IgD-negative memory B cell (primary cell): ENCODE data around the gene IRF8. TPM values are rescaled to one million over a fixed set of nuclear protein-coding genes. Genes with fewer than 3 reads are reported as not detected.

Experiments used
- H3K27ac Mint-ChIP-seq, 3 donors: one replicate each; pipeline ENCODE4 v1.8.0; 2020 to 2022; ENCODE audit warnings: mild to moderate bottlenecking in 3 of 3, mixed read lengths in 3 of 3, moderate library complexity in 1 of 3
- H3K27me3 Mint-ChIP-seq: one replicate; pipeline ENCODE4 v1.8.0; 2021; ENCODE audit warnings: mixed read lengths
- H3K36me3 Mint-ChIP-seq: one replicate; pipeline ENCODE4 v1.8.0; 2020; ENCODE audit warnings: mild to moderate bottlenecking, mixed read lengths
- H3K4me1 Mint-ChIP-seq, 3 donors: one replicate each; pipeline ENCODE4 v1.8.0; 2020 to 2022; ENCODE audit warnings: mixed read lengths in 3 of 3, mild to moderate bottlenecking in 1 of 3
- H3K4me3 Mint-ChIP-seq, 4 donors: one replicate each; pipeline ENCODE4 v1.8.0; 2020 to 2022; ENCODE audit warnings: mild to moderate bottlenecking in 4 of 4, mixed read lengths in 4 of 4, moderate library complexity in 3 of 4
- H3K9me3 Mint-ChIP-seq, 3 donors: one replicate each; pipeline ENCODE4 v1.8.0; 2020 to 2021; ENCODE audit warnings: mixed read lengths in 3 of 3, mild to moderate bottlenecking in 1 of 3
- polyA plus RNA-seq: library from polyadenylated mRNA; unstranded; fragments of 300-500 nt; fragmentation: Illumina TruSeq; gene quantifications from one replicate; pipeline ENCODE4 v1.2.3, GENCODE V29; 2021

Gene IRF8
- polyA plus RNA-seq, 1 donor from 2014 or later = 718 TPM

DNA sequence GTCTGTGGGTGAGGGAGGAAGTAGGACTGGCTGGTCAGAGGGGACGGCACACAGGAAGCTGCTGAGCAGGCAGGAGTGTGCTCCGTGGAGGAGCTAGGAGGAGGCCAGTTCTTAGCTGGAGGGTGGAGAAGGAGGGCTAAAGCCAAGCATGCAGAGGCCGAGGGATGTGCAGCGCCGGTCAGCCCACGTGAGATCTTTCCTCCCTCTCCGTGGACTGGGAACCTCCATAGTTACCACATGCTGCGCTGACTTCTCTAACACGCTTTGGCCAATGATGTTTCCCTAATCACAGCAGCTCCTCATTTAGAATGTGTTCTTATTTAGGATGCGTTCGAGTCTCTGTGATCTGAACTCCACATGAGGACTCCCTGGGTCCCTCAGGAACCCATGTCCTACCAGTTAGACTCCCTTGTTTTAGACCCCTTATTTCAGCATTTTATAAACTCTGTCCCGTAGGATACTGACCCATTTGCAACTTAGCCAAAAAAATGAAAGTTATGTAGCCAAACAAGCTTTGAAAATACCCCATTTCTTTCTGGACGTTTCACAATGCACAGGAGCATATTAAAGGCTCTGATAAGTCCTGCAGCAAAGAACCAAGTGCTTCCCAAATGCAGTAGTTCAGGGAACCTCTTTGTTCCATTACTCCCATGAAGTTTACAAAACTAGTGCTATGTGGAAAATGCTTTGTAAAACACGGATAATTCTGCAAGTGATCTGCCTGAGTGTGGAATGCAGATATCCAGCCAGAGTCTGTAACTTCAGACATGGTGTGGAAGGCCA, 51.4 kb downstream of the IRF8 start:
- Mint-ChIP-seq H3K27me3 (peaks cover 2% of the 10 kb centered on the region), H3K9me3 (no peaks in the 10 kb centered on the region), H3K36me3 (no peaks in the 10 kb centered on the region), H3K4me3 (peak overlapping the region in 3 of 4 donors; percentile 49 to 51 (median 50)), H3K27ac (peak overlapping the region in 1 of 3 donors; percentile 74), H3K4me1 (peaks cover 33 to 47% (median 34%) of the 10 kb centered on the region in 3 donors)

DNA sequence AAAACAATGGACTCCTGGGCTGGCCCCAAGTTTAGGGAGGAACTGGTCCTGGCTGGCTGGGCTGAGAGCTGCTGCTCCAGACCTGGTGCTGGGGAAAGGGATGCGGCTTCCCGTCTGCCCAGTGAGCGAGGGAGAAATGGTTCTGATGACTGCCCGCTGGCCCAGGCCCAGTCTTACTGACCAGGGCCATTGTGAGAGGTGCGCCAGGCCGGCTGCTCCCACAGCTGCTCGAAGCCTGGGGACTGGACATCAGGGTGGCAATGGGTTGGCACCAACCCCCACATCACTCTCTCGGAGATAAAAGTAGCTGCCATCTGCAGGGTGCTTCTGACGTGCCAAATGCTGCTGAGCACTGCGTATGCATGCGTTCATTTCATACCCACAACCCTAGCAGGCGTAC, 53.2 kb downstream of the IRF8 start:
- Mint-ChIP-seq H3K27me3 (peaks cover 2% of the 10 kb centered on the region), H3K4me3 (no peak overlapping the region), H3K27ac (no peak overlapping the region), H3K9me3 (no peaks in the 10 kb centered on the region), H3K36me3 (no peaks in the 10 kb centered on the region), H3K4me1 (peaks cover 29 to 42% (median 40%) of the 10 kb centered on the region in 3 donors)

DNA sequence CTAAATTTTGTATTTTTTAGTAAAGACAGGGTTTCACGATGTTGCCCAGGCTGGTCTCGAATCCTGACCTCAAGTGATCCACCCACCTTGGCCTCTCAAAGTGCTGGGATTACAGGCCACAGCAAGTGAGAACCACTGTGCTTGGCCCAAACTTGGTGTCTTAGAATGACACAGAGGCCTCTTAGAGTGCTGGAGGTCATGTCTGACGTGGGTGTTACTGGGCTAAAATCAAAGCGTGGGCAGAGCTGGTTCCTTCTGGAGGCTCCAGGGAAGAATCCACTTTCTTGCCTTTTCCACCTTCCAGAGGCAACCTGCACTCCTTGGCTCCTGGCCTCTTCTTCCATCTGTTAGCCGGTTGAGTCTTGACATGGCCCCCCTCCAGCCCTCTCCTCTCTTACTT, 53.8 kb downstream of the IRF8 start:
- H3K27me3 Mint-ChIP-seq = peaks cover 2% of the 10 kb centered on the region
- no peak overlapping the region for H3K4me3 Mint-ChIP-seq
- H3K27ac Mint-ChIP-seq = no peak overlapping the region
- no peaks in the 10 kb centered on the region for H3K9me3 Mint-ChIP-seq
- no peaks in the 10 kb centered on the region for H3K36me3 Mint-ChIP-seq
- peaks cover 26 to 39% (median 37%) of the 10 kb centered on the region in 3 donors for H3K4me1 Mint-ChIP-seq

DNA sequence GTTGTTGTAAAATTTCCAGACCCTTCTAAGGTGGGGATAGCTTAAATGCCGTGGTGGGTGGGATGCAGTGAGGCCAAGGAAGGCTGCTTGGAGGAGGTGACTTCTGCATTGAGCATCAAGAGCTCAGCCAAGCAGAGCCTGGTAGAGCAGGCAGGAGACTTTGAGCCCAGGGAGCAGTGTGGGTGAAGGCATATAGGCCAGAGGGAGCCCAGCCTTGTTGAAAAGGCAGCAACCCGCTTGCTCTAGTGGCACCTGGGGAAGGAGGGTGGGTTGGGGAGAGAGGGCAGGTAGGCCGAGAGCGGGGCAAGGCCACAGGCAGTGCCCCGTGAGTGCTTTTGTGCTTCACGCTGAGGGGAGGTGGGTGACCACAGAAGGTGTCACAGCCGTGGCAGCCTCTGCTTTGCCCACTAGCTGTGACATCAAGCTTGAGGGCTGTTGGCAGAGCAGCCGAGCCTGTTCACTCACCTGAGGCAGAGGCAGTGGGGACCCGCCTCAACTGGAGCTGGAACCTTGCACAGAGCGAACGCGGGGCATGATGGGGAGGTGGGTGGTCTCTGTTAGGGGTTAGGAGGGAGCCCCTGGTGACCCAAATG, 56.1 kb downstream of the IRF8 start:
- Mint-ChIP-seq H3K4me1 (peaks cover 19 to 33% (median 32%) of the 10 kb centered on the region in 3 donors), H3K4me3 (peak overlapping the region in 3 of 4 donors; percentile 34 to 87 (median 84)), H3K27ac (peak overlapping the region in 1 of 3 donors; percentile 69)

DNA sequence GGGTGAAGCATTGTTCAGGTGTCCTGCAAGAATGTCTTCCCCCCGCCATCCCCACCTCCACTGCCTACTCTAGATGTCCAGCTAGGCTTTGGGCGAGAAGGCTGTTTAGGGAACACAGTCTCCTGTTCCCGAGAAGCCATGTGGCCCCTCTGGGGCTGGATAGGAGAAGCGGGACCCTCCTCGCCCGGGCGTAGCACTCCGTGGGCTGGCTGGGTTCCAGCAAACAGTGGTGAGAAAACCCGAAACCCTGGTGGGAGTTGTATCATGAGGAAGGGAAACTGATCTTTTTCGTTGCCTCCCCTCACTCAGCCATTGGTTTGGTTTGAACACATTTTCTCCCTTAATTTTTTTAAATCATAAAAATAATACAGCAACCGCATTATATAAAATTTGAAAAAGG, 56.6 kb downstream of the IRF8 start:
- Mint-ChIP-seq H3K27ac (peak overlapping the region in 1 of 3 donors; percentile 69), H3K4me3 (peak overlapping the region in 2 of 4 donors; percentile 84 to 87)

More for the DNA sequence above, 56.1 kb downstream of the IRF8 start:
- Mint-ChIP-seq H3K27me3 (peaks cover 2% of the 10 kb centered on the region), H3K36me3 (no peaks in the 10 kb centered on the region), H3K9me3 (no peaks in the 10 kb centered on the region)

DNA sequence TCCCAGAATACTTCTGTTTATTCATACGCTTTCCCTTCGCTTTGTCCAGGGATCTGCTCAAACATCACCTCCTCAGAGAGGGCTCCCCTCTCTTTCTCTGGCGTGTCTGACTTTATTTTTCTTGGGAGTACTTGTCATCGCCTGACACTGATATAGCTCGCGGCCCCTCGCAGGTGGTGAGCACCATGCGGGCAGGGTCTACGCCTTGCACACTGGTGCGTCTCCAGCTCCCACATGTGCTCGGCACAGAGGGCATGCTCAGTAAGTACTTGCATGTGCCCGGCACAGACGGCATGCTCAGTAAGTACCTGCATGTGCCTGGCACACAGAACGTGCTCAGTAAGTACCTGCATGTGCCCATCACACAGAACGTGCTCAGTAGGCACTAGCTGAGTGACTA, 57.5 kb downstream of the IRF8 start:
- Mint-ChIP-seq H3K27ac (no peak overlapping the region), H3K27me3 (peaks cover 2% of the 10 kb centered on the region), H3K36me3 (no peaks in the 10 kb centered on the region), H3K4me3 (peak overlapping the region in 3 of 4 donors; percentile 13 to 87 (median 21)), H3K4me1 (peaks cover 19 to 27% (median 20%) of the 10 kb centered on the region in 3 donors), H3K9me3 (no peaks in the 10 kb centered on the region)

More for the DNA sequence above, 56.6 kb downstream of the IRF8 start:
- Mint-ChIP-seq H3K9me3 (no peaks in the 10 kb centered on the region), H3K27me3 (peaks cover 2% of the 10 kb centered on the region), H3K4me1 (peaks cover 19 to 29% (median 27%) of the 10 kb centered on the region in 3 donors), H3K36me3 (no peaks in the 10 kb centered on the region)

DNA sequence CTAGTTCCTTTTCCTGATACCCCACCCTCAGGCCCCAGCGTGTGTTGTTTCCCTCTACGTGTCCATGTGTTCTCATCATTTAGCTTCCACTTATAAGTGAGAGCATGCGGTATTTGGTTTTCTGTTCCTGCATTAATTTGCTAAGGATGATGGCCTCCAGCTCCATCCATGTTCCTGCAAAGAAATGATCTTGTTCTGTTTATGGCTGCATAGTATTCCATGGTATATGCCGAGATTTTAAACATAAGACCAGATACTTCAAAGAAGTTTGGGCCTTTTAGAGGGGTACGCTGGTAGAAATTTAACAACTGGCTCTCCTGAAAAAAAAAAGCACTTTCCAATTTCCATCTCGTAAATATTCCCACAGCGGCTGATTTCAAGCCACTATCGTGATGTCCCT, 59.8 kb downstream of the IRF8 start:
- H3K36me3 Mint-ChIP-seq = peaks cover 3% of the 10 kb centered on the region
- H3K9me3 Mint-ChIP-seq = no peaks in the 10 kb centered on the region
- H3K27me3 Mint-ChIP-seq = peaks cover 2% of the 10 kb centered on the region
- no peak overlapping the region for H3K27ac Mint-ChIP-seq
- peaks cover 18 to 31% (median 26%) of the 10 kb centered on the region in 3 donors for H3K4me1 Mint-ChIP-seq
- no peak overlapping the region for H3K4me3 Mint-ChIP-seq

DNA sequence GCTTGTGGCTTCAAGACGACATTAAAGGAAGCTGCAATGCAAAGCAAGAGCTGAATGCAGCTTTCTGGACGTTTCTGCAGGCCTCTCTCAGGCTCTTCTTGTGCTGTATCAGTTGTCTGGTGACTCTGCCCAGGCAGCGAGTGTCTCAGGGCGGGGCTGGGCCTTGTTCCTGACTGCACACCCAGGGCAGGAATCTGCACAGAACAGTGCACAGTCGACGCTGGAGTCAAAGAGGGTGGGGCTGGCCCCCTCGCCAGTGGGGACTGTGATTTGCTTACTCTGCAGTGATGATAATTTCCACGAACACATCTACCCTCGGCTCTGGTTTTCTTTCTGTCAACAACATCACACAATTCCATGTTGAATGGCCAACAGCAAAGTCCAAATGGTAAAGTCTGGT, 60.7 kb downstream of the IRF8 start:
- Mint-ChIP-seq H3K4me1 (peaks cover 21 to 39% (median 29%) of the 10 kb centered on the region in 3 donors), H3K27ac (no peak overlapping the region), H3K27me3 (peaks cover 2% of the 10 kb centered on the region), H3K36me3 (peaks cover 3% of the 10 kb centered on the region), H3K4me3 (no peak overlapping the region), H3K9me3 (no peaks in the 10 kb centered on the region)

DNA sequence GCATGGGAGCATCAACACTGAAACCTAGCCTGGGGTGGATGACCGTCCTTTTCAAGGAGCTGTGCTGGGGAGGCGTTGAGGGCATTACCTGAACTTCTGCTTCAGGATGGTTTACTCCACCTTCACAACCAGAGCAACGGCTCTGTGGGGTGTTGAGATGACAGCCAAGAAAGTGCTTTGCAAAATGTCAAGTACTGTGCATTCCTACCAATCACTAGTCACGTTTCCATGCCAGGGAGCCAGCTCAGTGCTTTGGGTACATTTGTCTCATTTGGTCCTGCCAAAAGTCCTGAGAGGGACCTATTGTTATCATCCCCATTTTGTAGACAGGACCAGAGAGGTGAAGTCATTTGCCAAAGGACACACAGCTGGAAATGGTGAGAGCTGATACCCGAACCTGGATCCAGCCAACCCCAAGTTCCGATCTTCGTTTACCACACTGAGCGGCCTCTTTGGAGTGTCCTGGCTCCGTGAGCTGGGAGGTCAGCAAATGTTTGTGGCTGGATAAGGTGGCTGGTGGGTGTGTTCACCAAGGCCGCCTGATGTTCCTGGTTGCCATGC, 61.6 kb downstream of the IRF8 start:
- Mint-ChIP-seq H3K4me3 (no peak overlapping the region), H3K27me3 (peaks cover under 1% of the 10 kb centered on the region), H3K4me1 (peaks cover 21 to 42% (median 31%) of the 10 kb centered on the region in 3 donors)

DNA sequence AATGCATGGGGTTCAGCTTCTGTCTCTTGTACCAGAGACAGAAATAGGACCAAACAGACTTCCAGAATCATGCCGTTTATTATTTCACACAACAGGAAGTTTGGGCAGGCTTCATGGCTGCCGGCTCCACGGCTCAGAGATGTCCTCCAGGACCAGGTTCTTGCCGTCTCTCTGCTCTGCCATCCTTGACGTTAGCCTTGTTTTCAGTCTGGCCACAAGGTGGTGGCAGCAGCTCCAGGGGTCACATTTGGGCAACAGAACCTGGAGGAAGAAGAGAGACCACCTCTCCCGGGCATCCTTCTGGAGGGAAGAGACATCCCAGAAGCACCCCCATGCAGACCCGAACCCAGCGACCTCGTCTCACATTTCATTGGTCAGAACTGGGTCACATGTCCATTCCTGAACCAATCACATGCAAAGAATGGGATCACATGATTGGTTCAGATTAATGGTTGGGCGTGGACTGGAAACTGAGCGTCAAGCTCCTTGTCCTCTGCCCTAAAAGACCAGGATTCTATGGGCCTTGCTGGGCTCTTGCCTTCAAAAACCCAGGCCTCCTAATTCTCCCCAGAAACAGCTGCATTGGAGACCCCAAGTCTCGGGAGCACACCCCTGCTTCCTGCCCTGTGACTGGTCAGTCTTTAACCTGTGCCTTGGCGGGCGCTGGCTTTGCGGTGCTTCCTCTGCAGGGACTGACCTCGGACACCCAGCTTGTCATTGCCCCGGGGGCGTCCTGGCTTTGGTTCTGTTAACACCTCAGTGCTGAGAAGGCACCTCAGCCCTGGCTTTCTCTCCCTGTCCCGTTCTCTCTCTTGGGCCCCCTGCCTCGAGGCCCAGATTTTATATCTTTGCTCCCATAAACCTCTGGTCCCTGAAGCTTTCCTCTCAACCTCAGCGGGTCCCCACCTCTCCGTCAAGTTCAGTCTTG, 63.3 kb downstream of the IRF8 start:
- peaks cover 3% of the 10 kb centered on the region for H3K36me3 Mint-ChIP-seq
- peaks cover 1% of the 10 kb centered on the region for H3K27me3 Mint-ChIP-seq
- H3K4me1 Mint-ChIP-seq = peaks cover 20 to 47% (median 32%) of the 10 kb centered on the region in 3 donors
- H3K9me3 Mint-ChIP-seq = no peaks in the 10 kb centered on the region
- no peak overlapping the region for H3K27ac Mint-ChIP-seq
- H3K4me3 Mint-ChIP-seq = no peak overlapping the region

More for the DNA sequence above, 61.6 kb downstream of the IRF8 start:
- Mint-ChIP-seq H3K36me3 (peaks cover 3% of the 10 kb centered on the region), H3K27ac (peak overlapping the region in 1 of 3 donors; percentile 83), H3K9me3 (no peaks in the 10 kb centered on the region)

DNA sequence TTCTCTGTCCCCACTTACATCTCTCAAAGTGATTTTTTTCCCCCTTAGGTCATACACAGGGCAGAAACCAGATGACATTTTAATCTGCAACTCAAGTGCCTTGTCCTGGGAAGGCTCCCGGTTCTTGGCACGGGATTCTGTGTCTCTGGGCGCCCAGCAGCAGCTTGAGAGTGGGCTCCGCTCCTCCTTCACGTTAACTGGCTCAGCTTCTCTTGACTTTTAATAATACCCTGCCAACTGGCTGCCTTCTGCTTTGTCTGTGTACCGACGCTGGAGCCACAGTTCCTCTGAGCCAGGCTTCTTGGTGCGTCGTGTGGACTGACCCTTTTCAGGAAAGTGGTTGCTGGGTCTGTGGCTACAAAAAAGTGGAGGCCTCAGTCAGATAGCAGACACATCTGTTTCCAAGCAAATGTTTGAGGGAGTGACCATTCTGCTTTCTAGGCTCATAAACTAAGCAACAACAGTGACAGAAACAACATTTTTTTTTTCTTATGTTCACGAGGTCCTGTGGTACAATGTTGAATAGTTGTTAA, 64.9 kb downstream of the IRF8 start:
- H3K27ac Mint-ChIP-seq = peak overlapping the region in 1 of 3 donors; percentile 18
- peaks cover 1% of the 10 kb centered on the region for H3K27me3 Mint-ChIP-seq

DNA sequence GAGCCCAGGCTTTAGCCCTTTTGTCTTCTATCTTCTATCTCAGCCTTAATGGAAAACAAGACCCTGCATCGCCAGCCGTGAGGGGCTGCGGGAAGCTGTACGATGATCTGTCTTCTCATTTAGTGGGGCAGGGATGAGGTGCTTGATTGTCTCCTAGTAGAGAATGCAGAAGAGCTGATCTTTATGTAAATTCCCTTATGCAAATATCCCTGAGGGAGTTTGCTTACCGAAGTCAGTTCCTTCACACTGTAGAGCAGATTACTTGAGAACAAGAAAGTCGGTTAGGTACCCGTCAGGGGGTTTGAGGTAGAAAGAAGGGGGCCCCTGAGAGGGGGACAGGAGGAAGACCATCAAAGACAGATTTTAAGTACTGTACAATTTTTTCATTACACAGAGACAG, 66.2 kb downstream of the IRF8 start:
- Mint-ChIP-seq H3K9me3 (no peaks in the 10 kb centered on the region), H3K27me3 (peaks cover 5% of the 10 kb centered on the region), H3K36me3 (peaks cover 3% of the 10 kb centered on the region), H3K27ac (peak overlapping the region; percentile 25 to 95 (median 77)), H3K4me1 (peaks cover 33 to 58% (median 56%) of the 10 kb centered on the region in 3 donors), H3K4me3 (peak overlapping the region; percentile 12 to 86 (median 63))

More for the DNA sequence above, 64.9 kb downstream of the IRF8 start:
- Mint-ChIP-seq H3K36me3 (peaks cover 3% of the 10 kb centered on the region), H3K4me3 (no peak overlapping the region), H3K4me1 (peaks cover 23 to 52% (median 43%) of the 10 kb centered on the region in 3 donors), H3K9me3 (no peaks in the 10 kb centered on the region)

DNA sequence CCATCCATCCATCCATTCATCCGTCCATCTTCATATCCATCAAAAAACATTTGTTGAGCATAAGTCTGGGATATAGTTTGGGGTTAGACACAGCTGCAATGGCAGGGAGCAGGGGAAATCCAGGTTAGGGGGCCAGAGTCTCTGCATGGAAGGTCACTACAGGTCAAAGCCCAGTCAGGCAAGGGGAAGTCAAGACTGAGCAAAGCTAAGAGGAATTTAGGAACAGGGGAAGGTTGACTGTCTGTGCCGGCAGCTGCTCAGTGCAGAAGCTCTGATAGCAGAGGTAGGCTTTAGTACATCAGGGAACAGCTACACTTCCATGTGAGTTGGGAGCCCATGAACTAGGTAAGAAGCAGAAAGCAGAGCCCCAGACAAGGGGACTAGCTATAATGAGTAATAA, 68.1 kb downstream of the IRF8 start:
- peak overlapping the region in 2 of 3 donors; percentile 59 to 63 for H3K27ac Mint-ChIP-seq
- H3K9me3 Mint-ChIP-seq = no peaks in the 10 kb centered on the region
- H3K4me1 Mint-ChIP-seq = peaks cover 33 to 64% (median 58%) of the 10 kb centered on the region in 3 donors
- peak overlapping the region in 1 of 4 donors; percentile 77 for H3K4me3 Mint-ChIP-seq
- peaks cover 3% of the 10 kb centered on the region for H3K36me3 Mint-ChIP-seq
- peaks cover 5% of the 10 kb centered on the region for H3K27me3 Mint-ChIP-seq
